HL-60 (cell line): Measurements from ENCODE around the gene MAPK1.
A peak's percentile ranks its signal among the peaks of the same experiment; 100 is the strongest.

Experiments
- DNase-seq, 2 experiments: peaks; one replicate each; pipeline ENCODE4 v3.0.0-alpha.2; 2010 to 2020; ENCODE audit warnings: low read depth in 1 of 2, low spot score in 1 of 2
- H3K27ac ChIP-seq: fragments of 250-450 bp; sonication (Bioruptor Pico); replicated peaks from 2 replicates; pipeline ENCODE4 v1.5.1; 2020; ENCODE audit warnings: mild to moderate bottlenecking, moderate library complexity
- H3K27me3 ChIP-seq: fragments of 250-450 bp; sonication (Bioruptor Pico); 2 replicates; pipeline ENCODE4 v1.5.1; 2021; ENCODE audit warnings: mild to moderate bottlenecking, moderate library complexity; ENCODE audit not compliant: insufficient read depth, poor library complexity, severe bottlenecking
- H3K4me3 ChIP-seq: replicated peaks from 2 replicates; pipeline ENCODE4 v1.5.1; 2011; ENCODE audit warnings: mild to moderate bottlenecking, control low read depth, low read length; ENCODE audit not compliant: insufficient read depth
- CTCF ChIP-seq: IDR thresholded peaks from one replicate; pipeline ENCODE4 v1.5.1; 2011; ENCODE audit warnings: low read length, control low read depth, inconsistent platforms; ENCODE audit not compliant: insufficient read depth
- GABPA ChIP-seq: IDR thresholded peaks from 2 replicates; pipeline ENCODE4 v1.6.1; 2012; ENCODE audit warnings: low read depth
- POLR2AphosphoS5 ChIP-seq: IDR thresholded peaks from 2 replicates; pipeline ENCODE4 v1.6.1; 2012; ENCODE audit warnings: low read depth
- REST ChIP-seq: IDR thresholded peaks from 2 replicates; pipeline ENCODE4 v1.6.1; 2012; ENCODE audit warnings: low read depth; ENCODE audit not compliant: insufficient replicate concordance
- SPI1 ChIP-seq: IDR thresholded peaks from 2 replicates; pipeline ENCODE4 v1.6.1; 2012; ENCODE audit warnings: low read depth, mild to moderate bottlenecking, borderline replicate concordance

MAPK1 gene

GRCh38 chr22:21861851-21862250 lies 5.6 kb downstream of the MAPK1 start:
- DNase-seq: peak; percentile 61 to 67
- H3K27me3 ChIP-seq: no peaks in the 10 kb centered on the region

GRCh38 chr22:21861264-21861848 lies 6.1 kb downstream of the MAPK1 start:
- H3K27me3 ChIP-seq: no peaks in the 10 kb centered on the region
- H3K27ac ChIP-seq: peak overlapping the region; percentile 63
- DNase-seq: no peak
- H3K4me3 ChIP-seq: no peak overlapping the region
- TF ChIP-seq GABPA (no peak), SPI1 (no peak), REST (no peak), CTCF (no peak), POLR2AphosphoS5 (no peak)

More at GRCh38 chr22:21861851-21862250, 5.6 kb downstream of the MAPK1 start:
- no peak for TF ChIP-seq CTCF
- TF ChIP-seq POLR2AphosphoS5: no peak
- no peak for TF ChIP-seq SPI1
- TF ChIP-seq GABPA: no peak
- no peak for TF ChIP-seq REST
- H3K4me3 ChIP-seq: no peak overlapping the region
- peak overlapping the region; percentile 63 for H3K27ac ChIP-seq

GRCh38 chr22:21860491-21861039 lies 6.9 kb downstream of the MAPK1 start:
- H3K27ac ChIP-seq: peak overlapping the region; percentile 63; the same call in 1 of the 2 replicates
- TF ChIP-seq POLR2AphosphoS5: no peak
- no peak for TF ChIP-seq GABPA
- no peak for TF ChIP-seq SPI1
- no peak for TF ChIP-seq REST
- no peak for TF ChIP-seq CTCF
- no peak overlapping the region for H3K4me3 ChIP-seq
- no peak for DNase-seq
- H3K27me3 ChIP-seq: no peaks in the 10 kb centered on the region
